ENCODE measurements around the gene RNU1-2. TPM values are rescaled to one million over a fixed set of nuclear protein-coding genes. Genes with fewer than 3 reads are reported as not detected.

RNU1-2 gene
- total and polyA plus RNA-seq, 7 experiments from 2014 or later: 2,341 to 4,458 (median 3,337) TPM; not detected in 2

DNA sequence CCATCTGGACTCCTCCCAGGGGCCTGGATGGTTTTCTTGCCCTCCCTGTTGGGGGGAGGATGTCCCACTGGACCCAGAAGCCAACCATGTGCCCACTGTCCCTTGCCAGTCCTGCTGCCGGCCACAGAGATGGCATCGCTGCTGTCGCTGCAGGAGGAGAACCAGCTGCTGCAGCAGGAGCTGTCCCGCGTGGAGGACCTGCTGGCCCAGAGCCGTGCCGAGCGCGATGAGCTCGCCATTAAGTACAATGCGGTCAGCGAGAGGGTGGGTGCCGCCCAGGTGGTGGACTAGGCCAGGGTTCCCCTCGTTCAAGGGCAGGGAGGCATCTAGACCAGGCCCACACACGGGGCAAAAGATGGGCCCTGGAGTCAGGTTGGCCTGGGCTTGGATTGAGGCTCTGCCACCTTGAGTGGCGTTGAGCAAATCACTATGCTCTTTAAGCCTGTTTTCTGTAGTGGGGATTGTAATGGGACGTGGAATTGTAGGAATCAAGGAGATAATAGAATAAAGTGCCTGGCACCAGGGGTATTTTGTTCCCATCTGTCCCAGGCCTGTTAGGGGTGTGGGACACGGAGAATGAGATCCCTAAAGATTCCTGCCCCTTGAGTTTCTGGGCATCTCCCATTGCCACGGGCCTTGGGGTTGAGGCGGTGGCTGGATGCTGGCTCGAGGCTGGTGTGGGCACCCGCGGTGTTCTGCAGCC lies 28.6 kb downstream of the RNU1-2 start:
- CTCF ChIA-PET: no interaction called here
- Mint-ChIP-seq H3K4me3 (no peak overlapping the region), H3K36me3 (no peaks in the 10 kb centered on the region), H3K9me3 (no peaks in the 10 kb centered on the region), H3K4me1 (peaks cover 13 to 63% (median 33%) of the 10 kb centered on the region in 7 donors), H3K27ac (no peak overlapping the region), H3K27me3 (no peaks in the 10 kb centered on the region)
- intact Hi-C loops (cut with micrococcal nuclease): no loop called here
- Histone ChIP-seq H3K9me3 (ENCODE audit: control insufficient read depth in 2 of 3, low read length in 3 of 3) (no peaks in the 10 kb centered on the region), H3K27me3 (ENCODE audit: control insufficient read depth in 2 of 2, insufficient read depth in 2 of 2, low read length in 2 of 2) (no peaks in the 10 kb centered on the region), H3K4me3 (ENCODE audit: low read length) (no peak overlapping the region), H3K36me3 (ENCODE audit: control insufficient read depth in 2 of 3, insufficient read depth in 3 of 3, low read length in 3 of 3) (no peaks in the 10 kb centered on the region), H3K27ac (ENCODE audit: low read depth, low read length) (no peak overlapping the region), H3K4me1 (ENCODE audit: control insufficient read depth in 2 of 2, insufficient read depth in 2 of 2, low read length in 2 of 2) (peaks cover 10 to 13% of the 10 kb centered on the region in 2 donors)
- POLR2A ChIA-PET: interaction anchor here (0.5 to 0.6 kb wide), 2 partner anchors 9 to 129 kb away, joined by 3 read pairs; partner anchors contain the start of gene SDHB
- DNase-seq (no peak), ATAC-seq (no peak)

DNA sequence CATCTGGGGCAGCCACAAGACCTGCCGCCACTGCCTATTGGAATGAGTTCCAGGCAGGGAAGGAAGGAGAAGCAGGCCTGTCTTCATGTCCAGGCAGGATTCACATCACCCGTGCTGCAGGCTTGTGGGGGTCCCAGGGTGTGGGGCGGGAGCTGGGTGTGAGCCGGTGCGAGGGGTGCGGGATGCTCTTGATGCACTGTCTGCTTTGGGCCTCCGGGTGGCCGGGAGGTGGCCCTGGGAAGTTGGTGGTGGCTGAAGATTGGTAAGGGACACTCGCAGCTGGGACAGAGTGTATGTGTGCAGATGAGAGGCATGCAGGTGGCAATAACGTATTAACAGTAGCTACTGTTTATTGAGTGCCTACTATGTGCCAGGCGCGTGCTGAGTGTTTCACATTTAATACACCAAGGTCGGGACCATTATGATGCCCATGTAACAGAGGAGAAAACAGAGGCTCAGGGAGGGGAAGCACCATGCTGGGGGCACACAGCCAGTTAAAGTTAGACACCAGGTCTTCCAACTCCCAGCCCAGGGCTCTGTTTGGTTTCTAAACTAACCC lies 29.2 kb downstream of the RNU1-2 start:
- ChIA-PET CTCF (no interaction called here), POLR2A (interaction anchor here (0.6 kb wide), 1 partner anchor 9 kb away, joined by 3 read pairs; no protein-coding TSS in a partner anchor)
- Histone ChIP-seq H3K27me3 (ENCODE audit: control insufficient read depth in 2 of 2, insufficient read depth in 2 of 2, low read length in 2 of 2) (no peaks in the 10 kb centered on the region), H3K9me3 (ENCODE audit: control insufficient read depth in 2 of 3, low read length in 3 of 3) (no peaks in the 10 kb centered on the region), H3K36me3 (ENCODE audit: control insufficient read depth in 2 of 3, insufficient read depth in 3 of 3, low read length in 3 of 3) (no peaks in the 10 kb centered on the region), H3K4me1 (ENCODE audit: control insufficient read depth in 2 of 2, insufficient read depth in 2 of 2, low read length in 2 of 2) (peaks cover 10 to 13% of the 10 kb centered on the region in 2 donors), H3K27ac (ENCODE audit: low read depth, low read length) (no peak overlapping the region), H3K4me3 (ENCODE audit: low read length) (no peak overlapping the region)
- no peaks in the 10 kb centered on the region for H3K27me3 Mint-ChIP-seq
- intact Hi-C loops (cut with micrococcal nuclease): no loop called here
- H3K4me3 Mint-ChIP-seq: no peak overlapping the region
- no peaks in the 10 kb centered on the region for H3K9me3 Mint-ChIP-seq
- no peaks in the 10 kb centered on the region for H3K36me3 Mint-ChIP-seq
- no peak for ATAC-seq
- peaks cover 13 to 63% (median 33%) of the 10 kb centered on the region in 7 donors for H3K4me1 Mint-ChIP-seq
- no peak for DNase-seq
- H3K27ac Mint-ChIP-seq: no peak overlapping the region

DNA sequence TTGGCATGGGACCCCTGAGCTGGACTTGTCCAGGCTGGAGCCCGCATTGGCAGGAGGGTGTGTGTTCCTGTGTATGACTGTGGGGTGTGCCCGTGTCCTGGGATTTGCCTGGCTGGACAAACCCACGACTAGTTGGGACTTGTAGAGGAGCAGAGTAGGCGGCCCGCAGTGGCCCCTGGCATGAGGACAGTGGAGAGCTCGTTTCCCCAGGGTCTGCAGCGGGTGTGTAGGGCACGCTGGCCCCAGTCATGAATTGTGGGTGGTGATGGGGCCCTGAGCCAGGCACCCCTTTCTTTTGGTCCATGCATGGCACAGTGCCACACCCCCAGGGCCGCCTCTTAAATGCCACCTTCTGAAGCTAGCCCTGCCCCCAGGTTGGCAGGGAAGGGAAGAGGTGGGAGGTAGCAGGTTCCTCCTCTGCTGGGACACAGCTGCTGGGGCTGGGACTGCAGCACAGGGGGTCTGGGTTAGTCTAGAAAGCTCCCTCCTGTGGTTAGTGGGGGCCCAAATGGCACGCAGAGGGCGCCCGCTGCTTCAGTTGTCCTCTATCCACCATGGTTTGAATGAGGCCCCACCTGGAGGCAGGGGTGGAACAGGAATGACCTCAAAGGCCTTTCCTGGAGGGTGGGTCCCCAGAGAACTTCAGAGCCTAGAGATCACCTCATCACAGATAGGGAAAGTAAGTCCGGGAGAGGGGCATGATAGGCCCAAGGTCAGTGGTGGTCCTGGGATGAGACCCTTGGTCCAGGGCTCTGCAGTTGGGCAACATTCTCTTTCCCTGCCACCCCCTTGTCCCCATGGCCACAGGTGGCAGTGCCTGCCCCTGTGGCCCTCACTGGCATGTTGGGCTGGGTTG lies 30.1 kb downstream of the RNU1-2 start:
- H3K4me1 ChIP-seq (ENCODE audit: control insufficient read depth in 2 of 2, insufficient read depth in 2 of 2, low read length in 2 of 2): peaks cover 10 to 13% of the 10 kb centered on the region in 2 donors
- ATAC-seq (no peak), DNase-seq (no peak)
- H3K36me3 Mint-ChIP-seq: peaks cover 0 to 5% (median 0%) of the 10 kb centered on the region in 5 donors
- no peaks in the 10 kb centered on the region for H3K9me3 Mint-ChIP-seq
- no peak overlapping the region for H3K27ac ChIP-seq (ENCODE audit: low read depth, low read length)
- H3K4me3 Mint-ChIP-seq: no peak overlapping the region
- POLR2A ChIA-PET: no interaction called here
- no peaks in the 10 kb centered on the region for H3K27me3 ChIP-seq (ENCODE audit: control insufficient read depth in 2 of 2, insufficient read depth in 2 of 2, low read length in 2 of 2)
- H3K36me3 ChIP-seq (ENCODE audit: control insufficient read depth in 2 of 3, insufficient read depth in 3 of 3, low read length in 3 of 3): peaks cover 0 to 3% (median 0%) of the 10 kb centered on the region in 3 experiments
- no peaks in the 10 kb centered on the region for H3K9me3 ChIP-seq (ENCODE audit: control insufficient read depth in 2 of 3, low read length in 3 of 3)
- H3K27me3 Mint-ChIP-seq: no peaks in the 10 kb centered on the region
- intact Hi-C loops (cut with micrococcal nuclease): no loop called here
- peaks cover 13 to 61% (median 32%) of the 10 kb centered on the region in 7 donors for H3K4me1 Mint-ChIP-seq
- CTCF ChIA-PET: no interaction called here
- H3K27ac Mint-ChIP-seq: peak overlapping the region in 1 of 9 donors; percentile 59
- H3K4me3 ChIP-seq (ENCODE audit: low read length): no peak overlapping the region

DNA sequence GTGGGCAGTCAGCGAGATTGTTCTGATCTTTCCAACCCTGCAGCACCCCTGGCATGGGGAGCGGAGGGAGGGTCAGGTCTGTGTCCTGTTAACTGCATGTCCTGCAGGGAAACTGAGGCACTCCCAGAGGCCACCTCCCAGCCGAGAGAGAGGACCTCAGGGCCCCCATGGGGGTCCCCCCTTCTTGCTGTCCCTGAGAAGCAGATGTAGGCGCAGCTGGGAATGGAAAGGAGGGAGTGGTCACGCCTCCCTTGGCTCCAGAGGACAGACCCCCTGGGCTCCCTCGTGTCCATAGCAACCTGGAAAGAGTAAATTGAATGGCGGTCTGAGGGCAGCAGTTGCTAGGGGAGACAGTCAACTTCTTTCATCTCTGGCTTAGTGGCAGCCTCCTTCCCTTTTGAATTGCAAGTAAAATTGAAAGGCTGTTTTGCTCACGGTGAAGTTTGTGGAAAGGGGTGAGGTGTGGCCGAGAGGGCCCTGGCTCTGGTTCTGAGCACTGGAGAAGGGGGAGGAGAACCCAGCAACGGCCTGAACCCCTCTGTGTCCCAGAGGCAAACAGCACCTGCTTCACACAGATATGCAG lies 30.8 kb downstream of the RNU1-2 start:
- Mint-ChIP-seq H3K27me3 (no peaks in the 10 kb centered on the region), H3K36me3 (peaks cover 0 to 13% (median 4%) of the 10 kb centered on the region in 5 donors), H3K27ac (peak overlapping the region in 1 of 9 donors; percentile 42), H3K9me3 (no peaks in the 10 kb centered on the region), H3K4me1 (peaks cover 8 to 54% (median 25%) of the 10 kb centered on the region in 7 donors), H3K4me3 (no peak overlapping the region)
- no peaks in the 10 kb centered on the region for H3K27me3 ChIP-seq (ENCODE audit: control insufficient read depth in 2 of 2, insufficient read depth in 2 of 2, low read length in 2 of 2)
- H3K4me1 ChIP-seq (ENCODE audit: control insufficient read depth in 2 of 2, insufficient read depth in 2 of 2, low read length in 2 of 2): peaks cover 8 to 9% of the 10 kb centered on the region in 2 donors
- intact Hi-C loops (cut with micrococcal nuclease): no loop called here
- no peaks in the 10 kb centered on the region for H3K9me3 ChIP-seq (ENCODE audit: control insufficient read depth in 2 of 3, low read length in 3 of 3)
- ChIA-PET CTCF (no interaction called here), POLR2A (no interaction called here)
- H3K27ac ChIP-seq (ENCODE audit: low read depth, low read length): no peak overlapping the region
- DNase-seq (no peak), ATAC-seq (no peak)
- peaks cover 0 to 9% (median 0%) of the 10 kb centered on the region in 3 experiments for H3K36me3 ChIP-seq (ENCODE audit: control insufficient read depth in 2 of 3, insufficient read depth in 3 of 3, low read length in 3 of 3)
- H3K4me3 ChIP-seq (ENCODE audit: low read length): no peak overlapping the region

DNA sequence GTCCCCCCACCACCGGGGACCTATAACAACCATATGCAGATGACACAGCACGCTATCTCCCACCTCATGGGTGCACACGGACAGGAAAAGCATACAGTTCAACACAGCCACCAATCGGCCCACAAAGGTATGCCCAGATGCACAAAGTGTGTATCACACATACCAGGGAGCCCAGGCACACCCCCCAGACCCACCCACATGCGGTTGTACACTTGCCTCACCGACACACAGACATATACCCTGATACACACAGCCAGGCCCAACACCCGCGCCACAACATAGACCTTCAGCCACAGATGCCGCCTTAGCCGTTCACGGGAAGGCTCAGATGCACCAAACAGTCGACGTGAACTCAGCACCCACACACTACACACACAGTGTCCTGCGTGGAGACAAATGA lies 31.5 kb downstream of the RNU1-2 start:
- H3K4me3 ChIP-seq (ENCODE audit: low read length): no peak overlapping the region
- peaks cover under 1 to 2% of the 10 kb centered on the region in 2 donors for H3K4me1 ChIP-seq (ENCODE audit: control insufficient read depth in 2 of 2, insufficient read depth in 2 of 2, low read length in 2 of 2)
- H3K9me3 Mint-ChIP-seq: no peaks in the 10 kb centered on the region
- ChIA-PET CTCF (no interaction called here), POLR2A (no interaction called here)
- ATAC-seq (no peak), DNase-seq (no peak)
- H3K27ac ChIP-seq (ENCODE audit: low read depth, low read length): no peak overlapping the region
- intact Hi-C loops (cut with micrococcal nuclease): no loop called here
- H3K27ac Mint-ChIP-seq: peak overlapping the region in 2 of 9 donors; percentile 16 to 42
- no peak overlapping the region for H3K4me3 Mint-ChIP-seq
- no peaks in the 10 kb centered on the region for H3K27me3 ChIP-seq (ENCODE audit: control insufficient read depth in 2 of 2, insufficient read depth in 2 of 2, low read length in 2 of 2)
- H3K36me3 ChIP-seq (ENCODE audit: control insufficient read depth in 2 of 3, insufficient read depth in 3 of 3, low read length in 3 of 3): peaks cover 0 to 9% (median 0%) of the 10 kb centered on the region in 3 experiments
- H3K9me3 ChIP-seq (ENCODE audit: control insufficient read depth in 2 of 3, low read length in 3 of 3): no peaks in the 10 kb centered on the region
- peaks cover 4 to 47% (median 21%) of the 10 kb centered on the region in 7 donors for H3K4me1 Mint-ChIP-seq
- H3K36me3 Mint-ChIP-seq: peaks cover 0 to 15% (median 5%) of the 10 kb centered on the region in 5 donors
- H3K27me3 Mint-ChIP-seq: no peaks in the 10 kb centered on the region

DNA sequence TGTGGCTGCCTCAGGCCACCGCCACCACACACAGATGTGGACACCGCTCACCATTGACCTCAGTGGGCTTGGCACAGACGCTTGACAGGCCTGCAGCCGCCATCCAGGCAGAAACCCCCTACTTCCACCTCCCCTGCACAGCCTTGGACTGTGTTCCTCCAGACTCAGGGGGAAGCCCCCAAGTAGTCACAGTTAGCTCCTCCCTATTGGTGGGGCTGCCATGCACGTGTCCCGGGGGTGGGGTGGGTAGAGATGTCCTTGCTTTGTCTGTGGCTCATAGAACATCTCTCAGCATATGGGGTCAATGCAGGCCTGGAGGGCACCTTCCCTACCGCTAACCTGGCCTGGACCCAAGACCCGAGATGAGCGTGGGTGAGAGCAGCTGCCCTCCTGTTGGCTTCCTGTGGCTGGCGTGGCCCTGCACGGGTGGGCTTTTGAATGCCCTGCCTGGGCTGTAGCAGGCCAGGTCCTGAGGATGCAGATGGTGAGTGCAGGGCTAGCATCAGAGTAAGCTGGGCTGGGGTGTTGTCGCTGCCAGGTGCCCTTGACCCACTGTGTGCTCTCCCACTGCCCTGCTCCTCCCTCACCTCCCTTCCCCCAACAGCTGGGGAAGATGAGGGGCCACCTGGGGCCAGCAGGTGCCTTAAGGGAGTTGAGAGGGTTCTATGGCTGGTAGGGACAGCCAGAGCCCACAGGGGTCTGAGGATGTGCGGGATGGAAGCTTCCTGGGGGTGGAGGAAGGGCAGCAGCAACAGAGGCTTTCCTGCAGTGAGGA lies 32.1 kb downstream of the RNU1-2 start:
- Histone ChIP-seq H3K4me3 (ENCODE audit: low read length) (no peak overlapping the region), H3K27me3 (ENCODE audit: control insufficient read depth in 2 of 2, insufficient read depth in 2 of 2, low read length in 2 of 2) (no peaks in the 10 kb centered on the region), H3K27ac (ENCODE audit: low read depth, low read length) (no peak overlapping the region), H3K4me1 (ENCODE audit: control insufficient read depth in 2 of 2, insufficient read depth in 2 of 2, low read length in 2 of 2) (no peaks in the 10 kb centered on the region), H3K9me3 (ENCODE audit: control insufficient read depth in 2 of 3, low read length in 3 of 3) (no peaks in the 10 kb centered on the region), H3K36me3 (ENCODE audit: control insufficient read depth in 2 of 3, insufficient read depth in 3 of 3, low read length in 3 of 3) (peaks cover 0 to 9% (median 0%) of the 10 kb centered on the region in 3 experiments)
- CTCF ChIA-PET: no interaction called here
- intact Hi-C loops (cut with micrococcal nuclease): no loop called here
- Mint-ChIP-seq H3K27me3 (no peaks in the 10 kb centered on the region), H3K4me3 (no peak overlapping the region), H3K4me1 (peaks cover 4 to 40% (median 16%) of the 10 kb centered on the region in 7 donors), H3K27ac (peak overlapping the region in 1 of 9 donors; percentile 42), H3K36me3 (peaks cover 0 to 19% (median 8%) of the 10 kb centered on the region in 5 donors), H3K9me3 (no peaks in the 10 kb centered on the region)
- POLR2A ChIA-PET: no interaction called here
- ATAC-seq: peak; percentile 45
- DNase-seq: no peak

Measured in naive thymus-derived CD4-positive, alpha-beta T cell (primary cell).